SK-N-DZ (cell line): Measurements from ENCODE around the gene WDR5.

ENCODE experiments used
- DNase-seq: peaks from one replicate; pipeline ENCODE4 v3.0.0-alpha.2; 2015; ENCODE audit warnings: low spot score
- small RNA-seq, 2 experiments: library from RNA; depleted of rRNA; stranded (forward); fragments of <200 nt; gene quantifications; one replicate each; pipeline ENCODE3, GENCODE V24; 2014

Gene WDR5

DNA sequence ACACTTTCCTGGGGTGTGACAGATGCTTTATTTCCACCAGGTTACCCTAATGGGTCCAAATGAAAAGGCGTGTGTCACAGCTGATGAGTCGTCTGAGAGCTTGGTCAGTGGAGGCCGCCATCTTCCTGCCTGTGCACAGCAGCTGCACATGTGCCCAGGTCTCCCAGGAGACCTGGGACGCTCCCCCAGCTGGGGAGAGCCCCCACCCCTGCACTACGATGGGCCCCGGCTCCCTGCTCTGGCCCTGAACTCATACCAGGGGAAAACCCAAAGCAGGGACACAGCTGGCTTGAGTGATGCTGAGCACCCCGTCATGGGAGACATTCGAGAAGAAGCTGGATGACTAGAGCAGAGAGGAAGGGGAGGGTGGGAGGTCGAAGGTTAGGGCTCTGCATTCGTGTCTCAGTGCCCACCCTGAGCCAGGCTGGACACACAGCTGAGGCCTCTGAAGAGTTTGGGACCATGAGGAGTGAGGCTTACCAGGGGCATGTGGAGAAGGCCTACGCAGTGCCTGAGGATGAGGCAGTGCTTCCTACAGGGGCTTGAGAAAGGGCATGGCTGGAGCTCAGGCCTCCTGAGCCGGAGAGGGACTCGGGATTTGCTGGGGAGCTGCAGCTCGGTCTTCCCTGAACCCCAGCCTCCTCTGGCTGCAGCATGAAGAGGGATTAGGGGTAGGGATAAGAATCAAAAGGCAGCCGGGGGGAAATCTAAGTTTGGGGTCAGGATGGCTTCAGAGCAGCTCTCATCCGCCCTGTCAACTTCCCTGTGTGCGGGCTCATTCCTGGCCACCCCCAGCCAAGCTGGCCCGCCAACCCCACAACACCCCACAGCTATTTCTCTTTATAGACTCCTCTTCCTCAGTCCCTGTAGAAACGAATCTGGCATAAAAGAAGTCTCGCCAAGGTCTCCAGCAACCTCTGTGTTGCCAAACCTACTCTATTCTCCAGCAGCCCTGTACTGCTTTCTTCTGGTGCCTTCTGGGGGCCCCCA is 70.7 kb downstream of the WDR5 start:
- DNase-seq, result no peak

DNA sequence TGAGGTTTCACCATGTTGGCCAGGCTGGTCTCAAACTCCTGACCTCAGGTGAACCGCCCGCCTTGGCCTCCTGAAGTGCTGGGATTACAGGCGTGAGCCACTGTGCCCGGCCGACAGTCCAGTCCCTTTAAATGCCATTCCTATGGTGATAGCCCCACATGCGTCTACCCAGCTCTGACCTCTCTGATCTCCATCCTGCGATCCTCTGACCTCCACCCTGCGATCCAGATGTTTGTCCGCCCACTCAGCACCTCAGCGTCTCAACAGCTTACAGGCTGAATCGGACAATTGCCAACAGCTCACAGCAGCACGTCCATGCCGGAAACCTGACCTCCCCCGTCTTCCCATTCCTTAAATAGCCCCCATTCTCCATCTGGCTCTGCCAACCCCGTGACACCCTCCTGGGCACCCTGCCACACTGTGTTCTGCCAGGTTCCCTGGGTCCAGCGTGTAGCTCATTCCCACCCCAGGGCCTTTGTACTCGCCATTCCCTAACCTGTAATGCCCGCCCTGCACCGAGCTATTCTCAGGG is 72.5 kb downstream of the WDR5 start:
- DNase-seq, result no peak

DNA sequence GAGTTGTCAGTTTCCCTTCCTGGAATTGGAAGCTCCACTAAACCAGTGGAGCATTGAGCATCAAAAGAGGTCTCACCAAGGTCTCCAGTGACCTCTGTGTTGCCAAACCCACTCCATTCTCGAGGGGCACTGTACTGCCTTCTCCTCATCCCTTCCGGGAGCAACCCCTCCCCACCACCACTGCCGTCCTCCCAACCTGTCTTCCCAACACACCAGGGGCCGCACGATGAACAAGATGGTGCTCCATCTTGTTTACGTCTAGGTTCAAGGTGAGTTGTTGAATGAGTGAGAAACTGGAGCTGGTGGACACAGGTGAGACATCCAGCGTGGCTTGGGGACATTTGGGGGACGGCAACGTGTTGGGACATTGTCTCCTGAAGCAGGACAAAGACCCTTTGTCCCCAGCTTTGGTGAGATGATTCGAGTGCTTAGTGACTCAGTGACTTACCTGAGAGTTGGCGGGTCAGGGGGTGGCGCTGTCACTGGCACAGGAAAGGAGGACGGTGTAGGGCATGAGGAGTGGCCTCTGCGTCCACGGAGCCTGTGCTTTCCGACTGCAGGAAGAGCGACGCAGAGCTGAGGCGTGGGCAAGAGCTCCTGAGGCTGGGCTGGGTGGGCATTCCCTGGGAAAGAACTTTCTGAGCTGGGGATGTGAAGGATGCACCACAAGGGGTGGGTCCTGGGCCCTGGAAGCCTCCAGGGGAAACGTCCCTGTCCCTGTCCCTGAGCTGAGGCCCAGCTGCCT is 73.3 kb downstream of the WDR5 start:
- DNase-seq, result no peak

Small RNAs within 50 kb of the gene (small RNA-seq; reads per million reads assigned to genes)
- 3.0 to 50.6 reads per million in 2 experiments for gene RNU6ATAC
